Measurements from ENCODE around the gene UNK.
"Not testable (repeated sequence)": the region's sequence is repeated elsewhere in the genome, so short reads cannot be mapped to it uniquely, and the experiment has no call there.

UNK gene

GRCh38 chr17:75803883-75804282 is 19.3 kb downstream of the UNK start:
- TF ChIP-seq, protein P1, sequence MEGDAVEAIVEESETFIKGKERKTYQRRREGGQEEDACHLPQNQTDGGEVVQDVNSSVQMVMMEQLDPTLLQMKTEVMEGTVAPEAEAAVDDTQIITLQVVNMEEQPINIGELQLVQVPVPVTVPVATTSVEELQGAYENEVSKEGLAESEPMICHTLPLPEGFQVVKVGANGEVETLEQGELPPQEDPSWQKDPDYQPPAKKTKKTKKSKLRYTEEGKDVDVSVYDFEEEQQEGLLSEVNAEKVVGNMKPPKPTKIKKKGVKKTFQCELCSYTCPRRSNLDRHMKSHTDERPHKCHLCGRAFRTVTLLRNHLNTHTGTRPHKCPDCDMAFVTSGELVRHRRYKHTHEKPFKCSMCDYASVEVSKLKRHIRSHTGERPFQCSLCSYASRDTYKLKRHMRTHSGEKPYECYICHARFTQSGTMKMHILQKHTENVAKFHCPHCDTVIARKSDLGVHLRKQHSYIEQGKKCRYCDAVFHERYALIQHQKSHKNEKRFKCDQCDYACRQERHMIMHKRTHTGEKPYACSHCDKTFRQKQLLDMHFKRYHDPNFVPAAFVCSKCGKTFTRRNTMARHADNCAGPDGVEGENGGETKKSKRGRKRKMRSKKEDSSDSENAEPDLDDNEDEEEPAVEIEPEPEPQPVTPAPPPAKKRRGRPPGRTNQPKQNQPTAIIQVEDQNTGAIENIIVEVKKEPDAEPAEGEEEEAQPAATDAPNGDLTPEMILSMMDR (IDR thresholded peaks at IDR 0.05; ENCODE audit: extremely low read depth, missing control alignments), result no peak
- DNase-seq (ENCODE audit: low spot score), result no peak

GRCh38 chr17:75806822-75807500 is 22.4 kb downstream of the UNK start:
- DNase-seq (ENCODE audit: low spot score), result no peak
- TF ChIP-seq, protein P1 (IDR thresholded peaks at IDR 0.05; ENCODE audit: extremely low read depth, missing control alignments), result no peak

DNA sequence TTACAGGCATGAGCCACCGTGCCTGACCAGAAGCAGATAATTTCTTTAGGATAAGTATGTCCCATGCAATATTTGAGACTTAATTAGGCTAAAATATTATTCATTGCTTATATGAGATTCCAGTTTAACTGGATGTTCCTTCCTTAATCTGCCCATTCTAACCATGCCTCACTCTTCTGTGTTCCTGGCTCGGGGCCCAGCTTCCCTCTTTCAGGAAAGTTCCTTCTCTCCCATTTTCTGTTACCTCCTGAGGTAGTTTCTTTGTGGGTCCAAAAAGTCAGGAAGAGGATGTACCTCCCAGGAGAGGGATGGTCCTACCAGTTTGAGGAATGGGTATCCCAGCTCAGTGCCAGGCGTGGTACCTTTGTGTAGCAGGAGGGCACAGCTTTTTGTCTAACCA is 23.3 kb downstream of the UNK start:
- TF ChIP-seq, protein P1 (IDR thresholded peaks at IDR 0.05; ENCODE audit: extremely low read depth, missing control alignments), result no peak

DNA sequence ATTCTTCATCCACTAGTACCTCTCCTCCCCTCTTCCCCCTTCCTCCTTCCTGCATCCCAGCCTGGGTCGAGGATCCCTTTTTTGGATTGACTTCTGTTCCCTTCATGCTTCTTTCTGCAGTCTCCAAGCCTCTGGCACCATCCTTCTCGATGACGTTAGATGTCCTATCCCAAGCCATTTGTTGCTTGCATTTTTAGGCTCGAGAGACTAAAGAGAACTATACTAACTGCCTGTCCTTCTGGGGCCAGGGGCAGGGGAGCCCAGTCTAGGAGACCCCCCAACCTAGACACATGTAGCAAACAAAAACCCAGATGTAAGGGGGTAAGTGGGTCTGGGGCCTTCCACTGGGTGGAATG is 23.9 kb downstream of the UNK start:
- TF ChIP-seq, protein P1 (IDR thresholded peaks at IDR 0.05; ENCODE audit: extremely low read depth, missing control alignments), result no peak
- DNase-seq (ENCODE audit: low spot score), result no peak

More for the DNA sequence above, 23.3 kb downstream of the UNK start:
- no peak for DNase-seq (ENCODE audit: low spot score)

DNA sequence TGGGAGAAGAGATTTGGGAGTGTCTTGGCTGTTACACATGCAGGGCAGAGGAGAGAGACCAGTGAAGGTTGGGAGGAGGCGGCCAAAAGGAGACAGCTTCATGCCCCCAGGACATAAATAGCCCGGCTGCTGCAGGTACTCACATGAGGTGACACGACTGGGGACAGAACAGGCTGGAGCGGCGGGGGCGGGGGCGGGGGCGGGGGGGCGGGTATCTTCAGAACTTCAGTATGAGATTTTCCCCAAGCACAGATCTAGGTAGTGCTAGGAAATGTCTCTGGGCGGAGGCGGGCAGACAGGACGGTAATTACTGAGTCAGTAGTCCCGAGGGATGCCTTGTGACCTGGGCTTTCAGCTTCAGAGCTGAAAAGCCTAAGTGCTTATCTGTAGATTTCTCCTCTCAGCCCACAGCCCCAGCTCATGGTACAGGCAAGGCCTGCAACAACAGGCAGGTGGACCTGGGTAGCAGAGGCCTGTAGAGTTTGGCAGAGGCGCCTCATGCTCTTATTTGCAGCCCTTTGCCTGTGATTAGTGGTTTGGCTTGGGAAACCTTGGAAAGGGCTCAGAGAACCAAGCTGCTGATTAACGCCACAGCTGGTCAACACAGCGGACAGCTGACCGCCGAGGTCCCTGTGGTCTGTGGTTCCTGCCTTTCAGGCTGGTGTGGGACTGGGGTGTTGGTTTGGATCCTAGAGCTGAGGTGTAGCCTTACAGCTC is 24.5 kb downstream of the UNK start:
- TF ChIP-seq, protein P1 (IDR thresholded peaks at IDR 0.05; ENCODE audit: extremely low read depth, missing control alignments), result no peak
- peak; percentile 74 for DNase-seq (ENCODE audit: low spot score)

DNA sequence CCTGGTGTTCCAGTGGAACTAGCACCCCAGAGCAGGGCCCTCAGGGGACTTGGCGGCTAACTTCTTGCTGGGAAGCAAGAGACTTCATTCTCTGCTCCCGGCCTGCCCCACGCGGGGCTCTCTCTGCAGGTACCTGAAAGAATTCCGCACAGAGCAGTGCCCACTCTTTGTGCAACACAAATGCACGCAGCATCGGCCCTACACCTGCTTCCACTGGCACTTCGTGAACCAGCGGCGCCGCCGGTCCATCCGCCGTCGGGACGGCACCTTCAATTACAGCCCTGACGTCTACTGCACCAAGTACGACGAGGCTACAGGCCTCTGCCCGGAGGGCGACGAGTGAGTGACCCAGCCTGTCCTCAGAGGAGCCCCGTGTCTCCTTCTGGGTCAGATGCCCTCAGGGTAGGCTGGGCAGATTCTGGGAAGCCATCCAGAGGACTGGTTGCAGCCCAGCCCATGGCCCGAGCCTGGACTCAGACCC is 25.1 kb downstream of the UNK start:
- TF ChIP-seq, protein P1 (IDR thresholded peaks at IDR 0.05; ENCODE audit: extremely low read depth, missing control alignments), result no peak
- DNase-seq (ENCODE audit: low spot score), result no peak

GRCh38 chr17:75810216-75810615 is 25.6 kb downstream of the UNK start:
- no peak for DNase-seq (ENCODE audit: low spot score)
- TF ChIP-seq, protein P1 (IDR thresholded peaks at IDR 0.05; ENCODE audit: extremely low read depth, missing control alignments), result no peak

- not testable (repeated sequence) for DNase-seq (ENCODE audit: low spot score)
Measured at GRCh38 chr17:75810756-75811155, 26.1 kb downstream of the UNK start.
